ENCODE results near the gene NPAS3.

The NPAS3 gene

DNA sequence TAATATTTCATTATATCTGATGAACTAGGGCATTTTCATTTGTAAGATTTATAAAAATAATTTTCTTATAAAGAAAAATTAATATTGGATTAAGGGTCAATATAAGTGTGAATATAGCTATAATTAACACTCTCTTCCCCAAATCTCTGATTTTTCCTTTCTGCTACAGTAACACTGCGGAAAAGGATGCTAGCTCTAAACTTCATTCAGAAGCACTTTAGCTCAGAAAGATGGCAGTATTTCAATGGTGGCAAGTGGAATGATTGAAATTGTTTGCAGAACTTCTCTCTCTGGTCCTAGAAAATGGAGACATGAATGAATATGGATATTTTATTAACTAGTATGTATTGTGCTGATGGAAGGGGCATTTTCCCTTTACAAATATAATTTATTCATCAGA is 8.4 kb downstream of the NPAS3 start:
- no peak overlapping the region for H3K9ac ChIP-seq (ENCODE audit: low read length)
- no peak overlapping the region for H3K4me3 ChIP-seq (ENCODE audit: low read length)
- H3K27ac ChIP-seq (ENCODE audit: low read length), result no peak overlapping the region
- H3K4me1 ChIP-seq (ENCODE audit: control insufficient read depth, low read depth, low read length), result peaks cover 3% of the 10 kb centered on the region
- no peaks in the 10 kb centered on the region for H3K27me3 ChIP-seq (ENCODE audit: control insufficient read depth, insufficient read depth, low read length)
- H3K36me3 ChIP-seq (ENCODE audit: control insufficient read depth, low read depth, low read length), result no peaks in the 10 kb centered on the region
- no peaks in the 10 kb centered on the region for H3K9me3 ChIP-seq (ENCODE audit: control insufficient read depth, low read depth, low read length)

DNA sequence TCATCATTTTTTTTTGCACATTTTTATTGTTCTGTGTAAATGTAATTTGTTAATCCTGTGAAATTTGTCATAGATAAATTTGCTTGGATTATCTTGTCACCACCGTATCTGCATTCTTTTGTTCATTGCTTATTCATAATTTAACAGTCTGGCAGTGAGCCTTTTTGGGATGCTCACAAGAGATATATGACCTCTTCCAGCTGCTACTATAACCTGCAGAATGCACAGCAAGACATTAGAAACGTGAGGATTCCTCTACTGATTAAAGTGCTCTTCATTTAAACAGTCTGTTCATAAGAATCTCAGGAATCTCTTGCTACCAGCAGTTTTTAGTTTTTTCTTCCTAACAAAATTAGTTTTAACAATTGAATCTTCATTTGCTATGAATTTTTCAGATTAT is 9.1 kb downstream of the NPAS3 start:
- no peaks in the 10 kb centered on the region for H3K27me3 ChIP-seq (ENCODE audit: control insufficient read depth, insufficient read depth, low read length)
- H3K27ac ChIP-seq (ENCODE audit: low read length), result no peak overlapping the region
- H3K9ac ChIP-seq (ENCODE audit: low read length), result no peak overlapping the region
- no peak overlapping the region for H3K4me3 ChIP-seq (ENCODE audit: low read length)
- H3K4me1 ChIP-seq (ENCODE audit: control insufficient read depth, low read depth, low read length), result peaks cover 3% of the 10 kb centered on the region
- H3K9me3 ChIP-seq (ENCODE audit: control insufficient read depth, low read depth, low read length), result no peaks in the 10 kb centered on the region
- no peaks in the 10 kb centered on the region for H3K36me3 ChIP-seq (ENCODE audit: control insufficient read depth, low read depth, low read length)

DNA sequence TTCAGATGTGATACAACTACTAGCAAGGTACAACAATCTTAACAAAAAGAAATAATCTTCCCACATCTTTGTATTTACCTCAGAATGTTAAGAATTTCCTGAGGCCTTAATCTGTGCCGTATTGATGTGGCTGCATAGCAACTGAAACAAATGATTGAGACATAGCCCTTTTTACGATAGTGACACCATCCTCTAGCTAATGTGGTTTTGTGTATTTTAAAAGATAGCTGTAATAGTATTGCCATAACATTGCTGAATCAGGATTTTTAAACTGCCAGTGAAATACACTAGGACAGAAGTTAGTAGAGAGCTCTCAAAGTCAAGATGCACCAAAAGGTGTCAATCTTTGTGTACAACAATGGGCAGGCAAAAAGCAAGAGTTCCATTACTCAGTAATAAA is 11.9 kb downstream of the NPAS3 start:
- Histone ChIP-seq H3K9me3 (ENCODE audit: control insufficient read depth, low read depth, low read length) (no peaks in the 10 kb centered on the region), H3K4me3 (ENCODE audit: low read length) (no peak overlapping the region), H3K36me3 (ENCODE audit: control insufficient read depth, low read depth, low read length) (no peaks in the 10 kb centered on the region), H3K27ac (ENCODE audit: low read length) (no peak overlapping the region), H3K27me3 (ENCODE audit: control insufficient read depth, insufficient read depth, low read length) (no peaks in the 10 kb centered on the region), H3K9ac (ENCODE audit: low read length) (no peak overlapping the region), H3K4me1 (ENCODE audit: control insufficient read depth, low read depth, low read length) (peaks cover 3% of the 10 kb centered on the region)

DNA sequence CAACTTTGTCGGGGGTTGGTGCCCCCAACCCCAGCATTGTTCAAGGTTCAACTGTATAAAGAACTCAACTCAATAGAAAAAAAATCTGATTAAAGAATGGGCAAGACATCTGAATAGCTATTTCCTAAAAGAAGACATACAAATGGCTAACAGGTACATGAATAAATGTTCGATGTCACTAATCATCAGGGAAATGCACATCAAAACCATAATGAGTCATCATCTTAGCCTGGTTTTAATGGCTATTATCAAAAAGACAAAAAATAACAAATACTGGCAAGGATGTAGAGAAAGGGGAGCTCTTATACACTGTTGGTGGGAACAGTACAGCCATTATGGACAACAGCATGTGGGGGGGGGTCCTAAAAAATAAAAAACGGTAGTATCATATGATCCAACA is 28.7 kb downstream of the NPAS3 start:
- no peaks in the 10 kb centered on the region for H3K4me1 ChIP-seq (ENCODE audit: control insufficient read depth, low read depth, low read length)
- no peak overlapping the region for H3K27ac ChIP-seq (ENCODE audit: low read length)
- no peaks in the 10 kb centered on the region for H3K27me3 ChIP-seq (ENCODE audit: control insufficient read depth, insufficient read depth, low read length)
- no peak overlapping the region for H3K4me3 ChIP-seq (ENCODE audit: low read length)
- no peaks in the 10 kb centered on the region for H3K36me3 ChIP-seq (ENCODE audit: control insufficient read depth, low read depth, low read length)
- no peaks in the 10 kb centered on the region for H3K9me3 ChIP-seq (ENCODE audit: control insufficient read depth, low read depth, low read length)
- H3K9ac ChIP-seq (ENCODE audit: low read length), result no peak overlapping the region

DNA sequence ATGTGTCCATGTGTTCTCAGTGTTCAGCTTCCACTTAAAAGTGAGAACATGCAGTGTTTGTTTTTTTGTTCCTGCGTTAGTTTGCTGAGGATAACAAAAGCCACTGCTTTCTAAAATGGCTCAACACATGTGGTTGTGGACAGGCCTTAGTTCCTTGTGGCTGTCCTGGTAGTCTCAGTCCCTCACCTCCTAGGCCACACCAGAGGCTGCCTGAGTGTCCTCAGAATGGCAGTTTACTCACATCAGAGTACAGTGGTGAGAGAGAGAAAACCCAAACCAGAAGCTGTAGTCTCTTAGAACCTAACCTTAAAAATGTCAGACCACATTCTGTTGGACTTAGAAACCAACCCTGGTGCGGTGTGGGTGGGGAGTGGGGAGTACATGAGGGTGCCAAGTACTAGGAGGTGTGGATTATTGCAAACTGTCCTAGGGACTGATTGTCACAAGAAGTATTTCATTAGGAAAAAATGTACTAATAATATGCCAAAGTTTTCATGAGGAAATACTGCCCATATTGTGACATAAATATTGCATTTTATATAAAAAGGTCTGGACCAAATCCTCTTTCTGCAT is 30.4 kb downstream of the NPAS3 start:
- Histone ChIP-seq H3K9ac (ENCODE audit: low read length) (no peak overlapping the region), H3K4me1 (ENCODE audit: control insufficient read depth, low read depth, low read length) (no peaks in the 10 kb centered on the region), H3K36me3 (ENCODE audit: control insufficient read depth, low read depth, low read length) (no peaks in the 10 kb centered on the region), H3K27me3 (ENCODE audit: control insufficient read depth, insufficient read depth, low read length) (no peaks in the 10 kb centered on the region), H3K4me3 (ENCODE audit: low read length) (no peak overlapping the region), H3K27ac (ENCODE audit: low read length) (no peak overlapping the region), H3K9me3 (ENCODE audit: control insufficient read depth, low read depth, low read length) (no peaks in the 10 kb centered on the region)

DNA sequence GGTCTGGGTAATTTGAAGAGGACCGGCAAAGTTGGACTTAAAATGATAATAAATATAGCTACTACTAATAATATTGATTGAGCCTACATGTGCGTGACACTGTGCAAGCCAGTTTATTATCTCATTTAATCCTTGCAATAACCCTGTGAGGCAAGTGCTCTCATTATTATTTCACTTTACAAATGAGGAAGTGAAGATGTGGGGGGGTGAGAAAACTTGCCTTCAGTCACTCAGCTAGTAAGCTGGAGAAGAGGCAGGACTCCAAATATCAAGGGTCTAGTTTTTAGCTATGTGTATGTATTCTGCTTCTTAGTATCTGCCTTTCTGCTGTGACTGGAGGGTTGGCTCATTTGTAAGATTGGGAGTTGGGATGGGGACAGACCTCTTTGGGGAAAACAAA is 39.2 kb downstream of the NPAS3 start:
- H3K27ac ChIP-seq (ENCODE audit: low read length), result no peak overlapping the region
- H3K36me3 ChIP-seq (ENCODE audit: control insufficient read depth, low read depth, low read length), result no peaks in the 10 kb centered on the region
- no peak overlapping the region for H3K9ac ChIP-seq (ENCODE audit: low read length)
- no peak overlapping the region for H3K4me3 ChIP-seq (ENCODE audit: low read length)
- no peaks in the 10 kb centered on the region for H3K27me3 ChIP-seq (ENCODE audit: control insufficient read depth, insufficient read depth, low read length)
- H3K4me1 ChIP-seq (ENCODE audit: control insufficient read depth, low read depth, low read length), result no peaks in the 10 kb centered on the region
- H3K9me3 ChIP-seq (ENCODE audit: control insufficient read depth, low read depth, low read length), result no peaks in the 10 kb centered on the region

DNA sequence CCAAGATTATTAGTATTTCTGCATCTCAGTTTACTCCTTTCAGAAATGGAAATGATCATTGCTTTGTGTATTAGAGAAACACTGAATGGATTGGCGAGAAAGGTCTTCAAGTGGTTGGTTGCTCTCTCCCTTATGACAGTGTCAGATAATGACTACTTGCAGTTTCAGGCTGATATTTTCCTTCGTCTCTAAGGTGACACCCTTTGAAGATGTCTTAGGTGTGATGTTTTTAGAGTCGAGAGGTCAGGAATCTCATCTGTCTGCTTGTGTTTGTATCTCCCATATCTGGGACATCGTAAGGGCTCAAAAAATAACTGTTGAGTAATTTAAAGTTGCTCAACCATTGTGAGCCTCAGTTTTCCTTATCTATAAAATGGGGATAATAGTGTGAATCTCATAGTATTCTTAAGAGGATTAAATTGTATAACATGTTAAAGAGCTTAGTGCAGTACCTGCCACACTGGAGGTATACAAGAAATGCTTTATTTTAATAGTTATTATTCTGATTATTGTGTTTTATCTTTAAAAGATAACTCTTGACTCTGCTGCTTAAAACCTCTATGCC is 40.1 kb downstream of the NPAS3 start:
- H3K4me3 ChIP-seq (ENCODE audit: low read length), result no peak overlapping the region
- H3K36me3 ChIP-seq (ENCODE audit: control insufficient read depth, low read depth, low read length), result no peaks in the 10 kb centered on the region
- no peak overlapping the region for H3K9ac ChIP-seq (ENCODE audit: low read length)
- no peaks in the 10 kb centered on the region for H3K27me3 ChIP-seq (ENCODE audit: control insufficient read depth, insufficient read depth, low read length)
- H3K4me1 ChIP-seq (ENCODE audit: control insufficient read depth, low read depth, low read length), result no peaks in the 10 kb centered on the region
- no peaks in the 10 kb centered on the region for H3K9me3 ChIP-seq (ENCODE audit: control insufficient read depth, low read depth, low read length)
- no peak overlapping the region for H3K27ac ChIP-seq (ENCODE audit: low read length)

DNA sequence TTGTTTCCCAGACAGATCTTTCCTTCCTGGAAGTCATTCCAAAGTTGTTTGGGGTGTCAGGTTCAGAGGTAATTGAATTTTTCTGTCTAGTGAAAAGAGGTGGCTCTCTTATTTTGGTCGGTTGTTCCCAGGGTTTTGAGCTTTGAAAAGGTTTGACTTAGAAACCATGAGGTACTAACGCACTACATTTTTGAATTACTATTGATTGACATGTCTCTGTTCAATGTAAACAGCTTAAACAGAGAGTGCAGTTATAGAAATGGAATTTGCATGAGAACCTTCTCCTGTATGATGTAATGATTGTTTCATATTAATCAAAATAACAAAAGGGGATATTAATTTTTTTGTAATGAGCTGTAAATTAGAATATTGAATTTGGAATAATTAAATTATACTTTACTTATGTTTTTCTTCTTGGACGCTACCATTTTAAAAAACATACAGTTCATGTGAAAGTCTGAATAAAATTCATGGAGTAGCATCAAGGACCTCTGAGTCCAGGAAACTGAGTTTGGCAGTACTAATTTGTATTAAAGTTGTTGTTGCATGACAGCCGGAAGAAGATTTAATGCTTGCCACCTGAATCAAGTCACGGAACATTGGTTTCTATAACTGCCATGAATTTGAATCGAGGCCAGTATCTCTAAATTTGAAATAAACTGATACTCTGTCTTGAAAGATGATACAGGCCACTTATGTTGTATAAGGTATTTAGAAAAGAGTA is 41.7 kb downstream of the NPAS3 start:
- no peaks in the 10 kb centered on the region for H3K4me1 ChIP-seq (ENCODE audit: control insufficient read depth, low read depth, low read length)
- no peak overlapping the region for H3K4me3 ChIP-seq (ENCODE audit: low read length)
- H3K36me3 ChIP-seq (ENCODE audit: control insufficient read depth, low read depth, low read length), result no peaks in the 10 kb centered on the region
- no peak overlapping the region for H3K27ac ChIP-seq (ENCODE audit: low read length)
- no peak overlapping the region for H3K9ac ChIP-seq (ENCODE audit: low read length)
- H3K27me3 ChIP-seq (ENCODE audit: control insufficient read depth, insufficient read depth, low read length), result no peaks in the 10 kb centered on the region
- no peaks in the 10 kb centered on the region for H3K9me3 ChIP-seq (ENCODE audit: control insufficient read depth, low read depth, low read length)

DNA sequence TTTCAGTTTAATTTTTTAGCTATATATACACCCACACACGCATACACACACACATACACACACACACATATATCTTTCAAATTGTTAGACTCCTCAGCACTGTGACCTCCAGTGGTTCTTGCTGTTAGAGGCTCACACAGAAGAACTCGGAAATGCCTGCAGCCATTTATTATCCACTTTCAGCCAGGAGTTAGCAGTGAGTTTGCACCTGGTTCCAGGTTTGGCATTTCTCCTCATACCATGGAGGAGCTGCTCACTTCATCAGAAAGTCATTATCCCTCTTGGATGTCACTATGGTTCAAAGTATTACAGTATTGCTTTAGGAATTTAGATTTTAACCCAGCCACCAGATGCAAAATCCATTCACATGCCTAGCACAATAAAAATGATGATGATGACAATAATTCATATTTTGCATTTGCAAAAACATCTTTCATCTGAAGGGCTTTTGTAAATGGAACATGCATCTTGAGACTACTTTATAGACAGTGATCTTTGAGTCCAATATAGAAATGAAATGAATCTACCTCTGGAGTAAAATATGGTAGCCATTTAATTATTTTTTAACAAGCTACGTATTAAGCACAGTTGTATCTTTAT is 42.3 kb downstream of the NPAS3 start:
- no peak overlapping the region for H3K27ac ChIP-seq (ENCODE audit: low read length)
- H3K4me1 ChIP-seq (ENCODE audit: control insufficient read depth, low read depth, low read length), result peaks cover under 1% of the 10 kb centered on the region
- no peak overlapping the region for H3K4me3 ChIP-seq (ENCODE audit: low read length)
- H3K9me3 ChIP-seq (ENCODE audit: control insufficient read depth, low read depth, low read length), result no peaks in the 10 kb centered on the region
- no peaks in the 10 kb centered on the region for H3K36me3 ChIP-seq (ENCODE audit: control insufficient read depth, low read depth, low read length)
- H3K9ac ChIP-seq (ENCODE audit: low read length), result no peak overlapping the region
- H3K27me3 ChIP-seq (ENCODE audit: control insufficient read depth, insufficient read depth, low read length), result no peaks in the 10 kb centered on the region

DNA sequence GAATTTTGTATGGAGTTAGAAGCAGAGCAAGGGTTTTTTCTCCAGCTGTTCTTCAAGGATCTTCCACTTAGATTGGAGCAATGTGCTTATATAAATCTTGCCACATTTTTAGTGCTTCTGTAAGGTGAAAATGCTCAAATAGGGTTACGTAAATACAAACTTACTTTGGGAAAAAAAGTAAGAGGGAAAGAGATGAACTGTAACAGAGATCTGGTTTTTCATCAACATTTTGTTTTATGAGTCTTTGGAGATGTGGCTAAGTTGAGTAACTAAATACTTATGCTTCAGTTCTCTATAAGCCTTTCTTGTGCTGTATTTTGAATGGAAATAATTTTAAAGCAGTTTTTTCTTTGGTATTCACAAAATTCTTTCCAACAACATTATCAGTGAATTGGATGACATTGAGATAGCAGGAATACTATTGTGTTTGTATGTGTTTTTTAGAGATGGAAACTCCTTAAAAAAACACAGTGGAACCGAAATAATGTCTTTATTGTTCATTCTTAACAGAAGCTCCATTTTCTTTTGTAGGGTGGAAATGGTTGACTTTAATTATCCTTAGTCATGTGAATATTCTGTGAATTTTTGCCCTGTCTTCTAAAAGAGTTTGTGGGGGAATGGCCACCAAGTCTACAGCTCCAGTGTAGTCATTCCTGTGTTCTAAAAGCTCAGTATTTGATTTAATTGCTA is 45.7 kb downstream of the NPAS3 start:
- no peaks in the 10 kb centered on the region for H3K36me3 ChIP-seq (ENCODE audit: control insufficient read depth, low read depth, low read length)
- peaks cover 5% of the 10 kb centered on the region for H3K4me1 ChIP-seq (ENCODE audit: control insufficient read depth, low read depth, low read length)
- no peak overlapping the region for H3K9ac ChIP-seq (ENCODE audit: low read length)
- H3K27ac ChIP-seq (ENCODE audit: low read length), result no peak overlapping the region
- H3K4me3 ChIP-seq (ENCODE audit: low read length), result no peak overlapping the region
- no peaks in the 10 kb centered on the region for H3K27me3 ChIP-seq (ENCODE audit: control insufficient read depth, insufficient read depth, low read length)
- no peaks in the 10 kb centered on the region for H3K9me3 ChIP-seq (ENCODE audit: control insufficient read depth, low read depth, low read length)

DNA sequence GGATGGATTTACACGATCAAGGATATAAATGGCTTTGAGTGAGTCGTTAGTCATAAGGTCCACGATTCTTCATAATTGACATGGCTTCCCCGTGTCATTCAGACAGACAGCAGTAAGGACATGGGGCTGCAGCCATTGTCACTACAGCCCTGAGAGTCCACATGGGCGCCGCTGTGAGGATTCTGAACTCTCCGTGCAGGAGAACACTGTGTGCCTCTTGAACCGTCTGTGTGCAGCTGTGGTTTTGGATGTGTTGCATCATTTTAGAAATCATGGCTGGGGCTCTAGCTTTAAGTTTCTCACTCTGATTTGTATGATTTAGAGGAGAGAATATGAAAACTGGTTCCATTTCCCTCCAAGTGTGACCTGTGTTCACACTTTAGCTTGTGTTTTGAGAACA is 47.2 kb downstream of the NPAS3 start:
- Histone ChIP-seq H3K4me3 (ENCODE audit: low read length) (no peak overlapping the region), H3K9me3 (ENCODE audit: control insufficient read depth, low read depth, low read length) (no peaks in the 10 kb centered on the region), H3K36me3 (ENCODE audit: control insufficient read depth, low read depth, low read length) (no peaks in the 10 kb centered on the region), H3K4me1 (ENCODE audit: control insufficient read depth, low read depth, low read length) (peaks cover 5% of the 10 kb centered on the region), H3K27ac (ENCODE audit: low read length) (no peak overlapping the region), H3K9ac (ENCODE audit: low read length) (no peak overlapping the region), H3K27me3 (ENCODE audit: control insufficient read depth, insufficient read depth, low read length) (no peaks in the 10 kb centered on the region)

Measured in iPS-18a (cell line).